ENCODE results near the gene TGM3. TPM values are rescaled to one million over a fixed set of nuclear protein-coding genes. Genes with fewer than 3 reads are reported as not detected.

TGM3 gene
- polyA plus RNA-seq, 3 donors = not detected

- no peak overlapping the region for H3K4me2 ChIP-seq (replicated peaks; ENCODE audit: extremely low read depth, low read length, poor library complexity, severe bottlenecking)
- no peak overlapping the region for H2AFZ ChIP-seq (ENCODE audit: insufficient read depth, low read depth, low read length, poor library complexity, severe bottlenecking)
- H3K4me3 ChIP-seq (replicated peaks in 1 of 3; ENCODE audit: low read depth in 2 of 3, low read length in 3 of 3) = no peak overlapping the region
- peaks cover 0 to 5% (median 0%) of the 10 kb centered on the region in 7 donors for H3K9me3 Mint-ChIP-seq
- no peak overlapping the region for H3K9ac ChIP-seq (ENCODE audit: insufficient read depth, low read length, poor library complexity, severe bottlenecking)
- TF ChIP-seq CTCF (IDR thresholded peaks at IDR 0.05) = no peak
- H4K20me1 ChIP-seq (ENCODE audit: insufficient read depth, low read length) = no peaks in the 10 kb centered on the region
- peaks cover 73% of the 10 kb centered on the region for H3K4me1 Mint-ChIP-seq
- no peak for DNase-seq
- WGBS (ENCODE audit: insufficient coverage) = 69% methylated on average over 4 of the region's 5 CpGs
- intact Hi-C loops (cut with micrococcal nuclease) = loop anchor here in 1 of 2 donors (10.0 kb wide), 1 partner anchor 158 kb away; no protein-coding TSS in a partner anchor
- no peaks in the 10 kb centered on the region for H3K27me3 ChIP-seq (ENCODE audit: control insufficient read depth in 2 of 2, insufficient read depth in 2 of 2, low read length in 2 of 2)
- H3K36me3 ChIP-seq (replicated peaks in 1 of 2; ENCODE audit: control insufficient read depth in 1 of 2, insufficient read depth in 2 of 2, low read length in 2 of 2) = no peaks in the 10 kb centered on the region
- no peaks in the 10 kb centered on the region for H3K9me3 ChIP-seq (replicated peaks in 1 of 2; ENCODE audit: control insufficient read depth in 1 of 2, insufficient read depth in 1 of 2, low read length in 2 of 2)
- no peak overlapping the region for H3K4me3 Mint-ChIP-seq
- peaks cover 5% of the 10 kb centered on the region in 2 donors for H3K36me3 Mint-ChIP-seq
- peak overlapping the region in 3 of 7 donors; percentile 25 to 67 (median 54) for H3K27ac Mint-ChIP-seq
- H3K79me2 ChIP-seq (ENCODE audit: insufficient read depth, low read length) = no peaks in the 10 kb centered on the region
- no peak overlapping the region for H3K27ac ChIP-seq (ENCODE audit: low read depth in 1 of 2, low read length in 2 of 2)
- peaks cover 0 to 3% (median 1%) of the 10 kb centered on the region in 3 donors for H3K27me3 Mint-ChIP-seq (ENCODE audit: low read depth in 3 of 3)
- peaks cover 61 to 80% of the 10 kb centered on the region in 2 donors for H3K4me1 ChIP-seq (ENCODE audit: control insufficient read depth in 1 of 2, insufficient read depth in 2 of 2, low read length in 2 of 2)
These were observed 939 bp downstream of the TGM3 start for GRCh38 chr20:2296524-2297356.

GRCh38 chr20:2297357-2297728, 1.5 kb downstream of the TGM3 start:
- Mint-ChIP-seq H3K36me3 (peaks cover 5% of the 10 kb centered on the region in 2 donors), H3K4me1 (peaks cover 73% of the 10 kb centered on the region), H3K27ac (peak overlapping the region in 2 of 7 donors; percentile 25 to 67), H3K4me3 (no peak overlapping the region), H3K9me3 (peaks cover 0 to 5% (median 0%) of the 10 kb centered on the region in 7 donors), H3K27me3 (ENCODE audit: low read depth in 3 of 3) (peaks cover 0 to 3% (median 1%) of the 10 kb centered on the region in 3 donors)
- H3K27ac ChIP-seq (ENCODE audit: low read depth in 1 of 2, low read length in 2 of 2) = no peak overlapping the region
- WGBS (ENCODE audit: insufficient coverage) = 84% methylated on average over 7 of the region's 7 CpGs
- H3K9ac ChIP-seq (ENCODE audit: insufficient read depth, low read length, poor library complexity, severe bottlenecking) = no peak overlapping the region
- H3K4me2 ChIP-seq (replicated peaks; ENCODE audit: extremely low read depth, low read length, poor library complexity, severe bottlenecking) = no peak overlapping the region
- no peak overlapping the region for H2AFZ ChIP-seq (ENCODE audit: insufficient read depth, low read depth, low read length, poor library complexity, severe bottlenecking)
- no peaks in the 10 kb centered on the region for H3K27me3 ChIP-seq (ENCODE audit: control insufficient read depth in 2 of 2, insufficient read depth in 2 of 2, low read length in 2 of 2)
- intact Hi-C loops (cut with micrococcal nuclease) = loop anchor here in 1 of 2 donors (10.0 kb wide), 1 partner anchor 157 kb away; no protein-coding TSS in a partner anchor
- H3K79me2 ChIP-seq (ENCODE audit: insufficient read depth, low read length) = no peaks in the 10 kb centered on the region
- H3K9me3 ChIP-seq (replicated peaks in 1 of 2; ENCODE audit: control insufficient read depth in 1 of 2, insufficient read depth in 1 of 2, low read length in 2 of 2) = no peaks in the 10 kb centered on the region
- no peak overlapping the region for H3K4me3 ChIP-seq (replicated peaks in 1 of 3; ENCODE audit: low read depth in 2 of 3, low read length in 3 of 3)
- TF ChIP-seq CTCF (IDR thresholded peaks at IDR 0.05) = no peak
- DNase-seq = no peak
- peaks cover 61 to 80% of the 10 kb centered on the region in 2 donors for H3K4me1 ChIP-seq (ENCODE audit: control insufficient read depth in 1 of 2, insufficient read depth in 2 of 2, low read length in 2 of 2)
- H3K36me3 ChIP-seq (replicated peaks in 1 of 2; ENCODE audit: control insufficient read depth in 1 of 2, insufficient read depth in 2 of 2, low read length in 2 of 2) = no peaks in the 10 kb centered on the region
- no peaks in the 10 kb centered on the region for H4K20me1 ChIP-seq (ENCODE audit: insufficient read depth, low read length)

All from CD14-positive monocyte (primary cell).